ENCODE results near the gene HSPA1A.

Gene HSPA1A

DNA sequence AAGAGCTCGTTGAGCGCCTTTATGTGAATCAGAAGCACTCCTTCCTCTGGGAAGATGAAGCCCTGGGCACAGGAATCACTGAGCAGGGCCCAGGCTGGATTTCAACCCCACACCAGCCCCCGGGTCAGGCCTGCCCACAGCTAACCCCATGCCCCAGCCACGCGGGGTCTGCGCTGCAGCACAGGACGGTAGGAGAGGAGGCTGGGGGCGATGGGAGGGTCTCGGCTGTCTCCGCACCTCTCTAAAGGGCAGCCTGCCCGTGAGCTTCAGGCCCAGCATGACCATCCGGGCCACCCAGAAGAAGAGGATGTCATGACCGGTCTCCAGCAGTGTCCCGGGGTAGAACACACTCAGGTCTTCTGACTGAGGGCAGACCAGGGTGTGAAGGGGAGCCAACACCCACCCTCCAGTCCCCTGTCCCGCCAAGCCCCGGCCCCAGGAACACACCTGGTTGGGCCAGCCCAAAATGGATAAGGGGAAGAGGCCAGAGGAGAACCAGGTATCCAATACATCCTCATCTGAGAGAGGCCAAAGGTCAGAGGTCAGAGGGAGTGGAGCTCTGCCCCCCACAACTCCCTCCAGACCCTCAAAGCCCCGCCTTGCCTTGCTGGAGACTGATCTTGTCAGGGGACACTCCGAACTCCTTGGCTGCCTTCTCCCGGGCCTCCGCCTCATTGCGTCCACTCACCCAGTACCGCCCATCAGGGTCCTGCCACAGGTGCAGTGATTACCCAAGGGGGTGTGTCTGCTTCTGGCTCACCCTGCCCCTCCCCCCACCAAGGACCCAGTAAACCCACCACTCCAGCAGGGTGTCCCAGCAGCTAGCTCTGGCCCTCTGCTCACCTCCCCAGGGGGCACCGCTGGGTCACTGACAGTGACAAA lies 33.9 kb upstream of the HSPA1A start:
- H3K4me3 ChIP-seq (replicated peaks; ENCODE audit: low read depth, low read length): no peak overlapping the region
- DNase-seq (ENCODE audit: low read depth): no peak
- TF ChIP-seq, protein P1, sequence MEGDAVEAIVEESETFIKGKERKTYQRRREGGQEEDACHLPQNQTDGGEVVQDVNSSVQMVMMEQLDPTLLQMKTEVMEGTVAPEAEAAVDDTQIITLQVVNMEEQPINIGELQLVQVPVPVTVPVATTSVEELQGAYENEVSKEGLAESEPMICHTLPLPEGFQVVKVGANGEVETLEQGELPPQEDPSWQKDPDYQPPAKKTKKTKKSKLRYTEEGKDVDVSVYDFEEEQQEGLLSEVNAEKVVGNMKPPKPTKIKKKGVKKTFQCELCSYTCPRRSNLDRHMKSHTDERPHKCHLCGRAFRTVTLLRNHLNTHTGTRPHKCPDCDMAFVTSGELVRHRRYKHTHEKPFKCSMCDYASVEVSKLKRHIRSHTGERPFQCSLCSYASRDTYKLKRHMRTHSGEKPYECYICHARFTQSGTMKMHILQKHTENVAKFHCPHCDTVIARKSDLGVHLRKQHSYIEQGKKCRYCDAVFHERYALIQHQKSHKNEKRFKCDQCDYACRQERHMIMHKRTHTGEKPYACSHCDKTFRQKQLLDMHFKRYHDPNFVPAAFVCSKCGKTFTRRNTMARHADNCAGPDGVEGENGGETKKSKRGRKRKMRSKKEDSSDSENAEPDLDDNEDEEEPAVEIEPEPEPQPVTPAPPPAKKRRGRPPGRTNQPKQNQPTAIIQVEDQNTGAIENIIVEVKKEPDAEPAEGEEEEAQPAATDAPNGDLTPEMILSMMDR (IDR thresholded peaks at IDR 0.05; ENCODE audit: low read length, missing control alignments): no peak

DNA sequence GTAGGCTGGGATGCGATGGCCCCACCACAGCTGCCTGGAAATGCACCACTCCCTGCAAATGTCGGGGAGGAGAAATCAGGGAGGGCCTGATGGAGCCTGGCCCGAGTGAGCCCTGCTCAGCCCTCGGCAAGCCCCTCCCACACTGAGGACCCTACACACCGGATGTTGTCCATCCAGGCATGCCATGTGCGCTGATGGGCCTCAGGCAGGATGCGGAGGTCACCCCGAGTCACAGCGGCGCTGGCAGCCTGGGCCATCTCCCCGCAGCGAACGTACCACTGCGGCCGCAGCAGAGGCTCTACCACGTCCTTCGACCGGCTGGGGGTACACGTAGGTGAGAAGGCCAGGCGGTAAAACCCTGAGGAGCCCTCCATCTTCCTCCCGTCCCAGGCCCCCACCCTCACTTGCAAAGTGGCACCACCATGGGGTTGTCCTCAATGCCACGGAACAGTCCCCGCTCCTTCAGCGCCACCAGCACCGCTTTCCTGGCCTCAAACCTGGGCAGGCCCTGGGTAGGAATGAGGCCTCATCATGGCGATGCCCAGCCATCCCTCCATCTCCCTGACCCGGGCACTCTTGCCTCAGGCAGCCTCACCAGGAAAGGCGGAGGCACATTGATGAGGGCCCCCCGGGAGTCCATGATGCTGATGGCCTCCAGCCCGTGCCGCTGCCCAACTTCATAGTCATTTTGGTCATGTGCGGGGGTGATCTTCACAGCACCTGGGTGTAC lies 33.1 kb upstream of the HSPA1A start:
- TF ChIP-seq, protein P1 (IDR thresholded peaks at IDR 0.05; ENCODE audit: low read length, missing control alignments): no peak
- no peak overlapping the region for H3K4me3 ChIP-seq (replicated peaks; ENCODE audit: low read depth, low read length)
- DNase-seq (ENCODE audit: low read depth): no peak

DNA sequence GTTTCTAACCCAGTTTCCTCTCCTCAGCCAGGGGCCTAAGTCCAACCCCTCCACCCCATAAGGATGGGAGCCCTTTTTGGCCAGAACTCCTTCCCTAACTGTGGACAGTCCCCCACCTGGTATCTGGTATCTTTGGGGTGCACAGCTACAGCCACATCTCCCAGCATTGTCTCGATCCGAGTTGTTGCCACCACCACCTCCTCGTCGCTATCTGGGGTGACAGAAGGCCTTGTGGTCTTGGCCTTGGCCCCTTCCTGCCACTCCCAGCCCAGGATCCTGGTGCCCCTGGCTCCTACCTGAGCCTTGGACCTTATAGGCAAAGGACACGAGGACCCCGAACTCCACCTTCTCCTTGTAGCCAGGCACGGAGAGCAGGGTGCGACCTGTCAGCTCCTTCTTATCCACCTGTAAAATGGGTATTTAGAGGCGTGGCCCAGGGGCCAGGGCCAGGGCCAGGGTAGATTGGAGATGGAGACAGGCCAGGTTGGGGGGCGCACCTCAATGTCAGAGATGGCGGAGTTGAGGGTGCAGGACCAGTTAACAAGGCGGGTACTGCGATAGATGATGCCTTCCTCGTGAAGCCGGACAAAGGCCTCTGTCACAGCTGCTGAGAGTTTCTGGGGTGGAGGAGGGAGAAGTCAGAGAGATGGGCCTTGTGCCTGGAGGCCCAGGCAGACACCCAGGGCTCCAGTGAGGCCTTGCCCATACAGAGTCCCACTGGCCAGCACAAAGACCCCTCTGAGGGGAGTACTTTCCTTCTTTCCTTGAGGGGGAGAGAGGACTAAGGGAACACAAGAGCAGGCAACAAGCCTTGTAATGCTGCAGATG lies 31.0 kb upstream of the HSPA1A start:
- no peak for DNase-seq (ENCODE audit: low read depth)
- no peak overlapping the region for H3K4me3 ChIP-seq (replicated peaks; ENCODE audit: low read depth, low read length)
- TF ChIP-seq, protein P1 (IDR thresholded peaks at IDR 0.05; ENCODE audit: low read length, missing control alignments): no peak

DNA sequence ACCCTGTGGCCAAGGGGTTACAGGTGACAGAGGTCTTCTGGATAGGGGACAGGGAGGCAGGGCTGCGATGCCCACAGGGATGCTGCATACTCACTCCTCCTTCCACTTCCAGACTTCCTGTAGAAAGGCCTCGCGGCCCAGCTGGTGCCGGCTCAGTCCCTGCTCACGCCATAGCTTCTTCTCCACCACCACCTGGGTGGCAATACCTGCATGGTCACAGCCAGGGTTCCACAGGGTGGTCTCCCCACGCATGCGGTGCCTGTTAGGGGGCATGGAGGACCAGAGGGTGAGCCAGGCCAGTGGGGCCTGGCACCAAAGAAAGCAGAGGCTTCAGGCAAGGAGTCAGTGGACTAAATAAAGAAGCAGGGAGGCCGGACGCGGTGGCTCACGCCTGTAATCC lies 29.9 kb upstream of the HSPA1A start:
- no peak overlapping the region for H3K4me3 ChIP-seq (replicated peaks; ENCODE audit: low read depth, low read length)
- TF ChIP-seq, protein P1 (IDR thresholded peaks at IDR 0.05; ENCODE audit: low read length, missing control alignments): no peak
- no peak for DNase-seq (ENCODE audit: low read depth)

DNA sequence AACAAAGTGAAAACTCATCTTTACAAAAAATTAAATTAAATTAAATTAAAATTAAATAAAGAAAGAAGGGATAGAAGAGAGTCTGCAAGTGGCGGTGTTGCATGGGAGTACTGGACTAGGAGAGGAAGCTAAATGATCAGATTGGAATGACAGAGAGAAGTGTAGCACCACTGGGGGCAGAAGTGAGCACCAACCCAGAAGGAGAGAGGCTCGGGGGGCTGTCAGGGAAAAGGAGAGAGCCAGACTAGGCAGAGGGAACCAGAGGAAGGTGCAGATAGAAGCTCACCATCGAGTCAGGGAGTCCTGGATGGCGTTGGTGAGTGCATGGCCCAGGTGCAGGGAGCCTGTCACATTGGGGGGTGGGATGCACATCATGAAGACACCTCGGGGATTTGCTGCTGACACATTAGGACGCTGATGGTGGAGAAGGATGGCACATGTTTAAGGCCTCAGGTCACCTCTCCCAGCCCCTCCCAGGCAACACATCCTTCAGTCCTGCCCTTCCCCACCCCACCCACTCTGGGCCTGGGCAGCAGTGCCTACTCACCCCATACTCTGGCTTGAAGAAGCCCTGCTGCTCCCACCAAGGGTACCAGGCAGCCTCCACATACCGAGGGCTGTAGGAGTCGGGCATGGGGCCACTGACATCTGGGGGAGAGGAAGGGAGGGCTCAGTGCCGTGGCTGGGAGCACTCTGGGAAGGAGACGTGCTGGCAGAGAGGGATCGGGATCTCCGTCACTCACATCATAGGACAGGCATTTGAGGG lies 23.8 kb upstream of the HSPA1A start:
- TF ChIP-seq, protein P1 (IDR thresholded peaks at IDR 0.05; ENCODE audit: low read length, missing control alignments): peak; percentile 71
- H3K4me3 ChIP-seq (replicated peaks; ENCODE audit: low read depth, low read length): no peak overlapping the region
- DNase-seq (ENCODE audit: low read depth): peak; percentile 60

DNA sequence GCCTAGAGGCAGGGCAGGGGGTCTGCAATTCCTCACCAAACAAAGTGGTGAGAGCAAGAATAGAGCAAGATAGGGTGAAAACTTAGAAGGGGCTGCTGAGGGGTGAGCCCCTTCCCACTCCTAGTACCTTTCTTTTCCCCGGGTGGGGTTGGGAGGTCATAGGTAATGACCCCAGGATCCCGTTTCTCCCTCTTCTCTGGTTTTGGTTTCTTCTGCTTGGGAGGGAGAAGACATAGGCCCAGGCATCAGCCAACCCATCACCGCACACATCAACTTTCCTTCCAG lies 23.3 kb upstream of the HSPA1A start:
- H3K4me3 ChIP-seq (replicated peaks; ENCODE audit: low read depth, low read length): no peak overlapping the region
- DNase-seq (ENCODE audit: low read depth): no peak
- TF ChIP-seq, protein P1 (IDR thresholded peaks at IDR 0.05; ENCODE audit: low read length, missing control alignments): no peak
